KMS-11 (cell line): ENCODE results near the gene NCAN.
A peak's percentile ranks its signal among the peaks of the same experiment; 100 is the strongest.

ENCODE experiments used
- H2AFZ ChIP-seq: fragments of 200-600 bp; sonication (generic); 2 replicates; pipeline ENCODE4 v1.6.1; 2016; ENCODE audit warnings: antibody characterized with exemption, mixed run types, low read depth
- H3K27ac ChIP-seq: fragments of 200-600 bp; sonication (generic); 2 replicates; pipeline ENCODE4 v1.6.1; 2016; ENCODE audit warnings: mild to moderate bottlenecking, mixed run types
- H3K27me3 ChIP-seq: fragments of 200-600 bp; sonication (generic); 2 replicates; pipeline ENCODE4 v1.6.1; 2017; ENCODE audit warnings: mild to moderate bottlenecking, low read depth, mixed run types, moderate library complexity; ENCODE audit not compliant: insufficient read depth
- H3K36me3 ChIP-seq: fragments of 200-600 bp; sonication (generic); 2 replicates; pipeline ENCODE4 v1.6.1; 2017; ENCODE audit warnings: mild to moderate bottlenecking, mixed run types; ENCODE audit not compliant: insufficient read depth
- H3K4me1 ChIP-seq: fragments of 200-600 bp; sonication (generic); 2 replicates; pipeline ENCODE4 v1.6.1; 2016; ENCODE audit warnings: mild to moderate bottlenecking, low read depth, mixed run types; ENCODE audit not compliant: poor library complexity, severe bottlenecking
- H3K4me2 ChIP-seq: fragments of 200-600 bp; sonication (generic); 2 replicates; pipeline ENCODE4 v1.7.0; 2016; ENCODE audit warnings: mild to moderate bottlenecking, mixed run types
- H3K4me3 ChIP-seq: fragments of 200-600 bp; sonication (generic); IDR thresholded peaks from 2 replicates; pipeline ENCODE4 v1.6.1; 2017; ENCODE audit warnings: low read depth, low read length, mixed read lengths; ENCODE audit not compliant: insufficient read depth
- H3K79me2 ChIP-seq: fragments of 200-600 bp; sonication (generic); 2 replicates; pipeline ENCODE4 v1.6.1; 2016; ENCODE audit warnings: low read depth, mixed run types; ENCODE audit not compliant: insufficient read depth
- H3K9ac ChIP-seq: fragments of 200-600 bp; sonication (generic); 2 replicates; pipeline ENCODE4 v1.6.1; 2016; ENCODE audit warnings: mild to moderate bottlenecking, mixed run types
- H4K20me1 ChIP-seq: fragments of 200-600 bp; sonication (generic); 2 replicates; pipeline ENCODE4 v1.6.1; 2016; ENCODE audit warnings: mild to moderate bottlenecking, mixed run types; ENCODE audit not compliant: insufficient read depth
- CTCF ChIP-seq: fragments of 200-600 bp; sonication (generic); conservative IDR thresholded peaks from 2 replicates; pipeline ENCODE4 v1.6.1; 2017; ENCODE audit warnings: low read depth, mild to moderate bottlenecking, antibody characterized with exemption, low read length, moderate library complexity, mixed read lengths

Gene NCAN

GRCh38 chr19:19176950-19177349 is 34.8 kb upstream of the NCAN start:
- no peak overlapping the region for H3K27ac ChIP-seq
- no peaks in the 10 kb centered on the region for H4K20me1 ChIP-seq
- no peaks in the 10 kb centered on the region for H3K79me2 ChIP-seq
- no peak overlapping the region for H3K4me2 ChIP-seq
- no peak for TF ChIP-seq CTCF
- no peak overlapping the region for H3K4me3 ChIP-seq
- H3K4me1 ChIP-seq, result peaks cover 42% of the 10 kb centered on the region
- no peak overlapping the region for H2AFZ ChIP-seq
- no peaks in the 10 kb centered on the region for H3K36me3 ChIP-seq
- no peak overlapping the region for H3K9ac ChIP-seq
- H3K27me3 ChIP-seq, result no peaks in the 10 kb centered on the region

GRCh38 chr19:19179548-19180441 is 32.0 kb upstream of the NCAN start:
- Histone ChIP-seq H3K27me3 (no peaks in the 10 kb centered on the region), H3K79me2 (no peaks in the 10 kb centered on the region), H3K36me3 (no peaks in the 10 kb centered on the region)

GRCh38 chr19:19181488-19181998 is 30.2 kb upstream of the NCAN start:
- no peak overlapping the region for H3K4me2 ChIP-seq

More at GRCh38 chr19:19179548-19180441, 32.0 kb upstream of the NCAN start:
- Histone ChIP-seq H3K27ac (peak overlapping the region; percentile 75), H4K20me1 (no peaks in the 10 kb centered on the region), H3K4me1 (peaks cover 39% of the 10 kb centered on the region), H3K4me2 (peak overlapping the region; percentile 44; the same call in 1 of the 2 replicates), H3K9ac (peak overlapping the region; percentile 40; the same call in 1 of the 2 replicates), H3K4me3 (no peak overlapping the region), H2AFZ (no peak overlapping the region)
- no peak for TF ChIP-seq CTCF

More at GRCh38 chr19:19181488-19181998, 30.2 kb upstream of the NCAN start:
- Histone ChIP-seq H3K9ac (no peak overlapping the region), H3K79me2 (no peaks in the 10 kb centered on the region), H3K4me3 (no peak overlapping the region), H3K4me1 (peaks cover 34% of the 10 kb centered on the region), H3K27ac (0 out of 2 replicates have a peak overlapping the region, but pooled peaks have one; percentile 75), H3K27me3 (no peaks in the 10 kb centered on the region), H3K36me3 (no peaks in the 10 kb centered on the region), H2AFZ (no peak overlapping the region), H4K20me1 (no peaks in the 10 kb centered on the region)
- no peak for TF ChIP-seq CTCF
